SK-N-SH (cell line): ENCODE results near the gene CAMSAP1. TPM values are rescaled to one million over a fixed set of nuclear protein-coding genes. Genes with fewer than 3 reads are reported as not detected.

Experiments used
- CTCF ChIA-PET: fragments of 300-600, 350-600 bp; formaldehyde crosslinking; extraction: SDS; loops from one replicate; lab custom pipeline; 2021; lab: Yijun Ruan, JAX
- POLR2A ChIA-PET: fragments of 350-600 bp; sonication (Branson Sonifier 250); formaldehyde crosslinking; extraction: SDS; loops from one replicate; lab custom pipeline; 2020; ENCODE audit warnings: antibody characterized with exemption, inconsistent platforms; lab: Yijun Ruan, JAX
- DNase-seq: peaks from one replicate; pipeline ENCODE4 v3.0.0; 2012
- H2AFZ ChIP-seq: fragments of 200-600 bp; sonication (generic); 2 replicates; pipeline ENCODE4 v1.8.1; 2016; ENCODE audit warnings: antibody characterized with exemption, mild to moderate bottlenecking, low read depth
- H3F3A ChIP-seq: fragments of 200-600 bp; sonication (generic); replicated peaks from 2 replicates; pipeline ENCODE3; 2016; ENCODE audit warnings: antibody characterized with exemption, mild to moderate bottlenecking; ENCODE audit not compliant: insufficient read depth
- H3K27ac ChIP-seq, 2 experiments: fragments of 200-500 bp in 1 of 2; fragments of 200-600 bp in 1 of 2; sonication (Bioruptor generic) in 1 of 2; sonication (generic), shearing (Covaris generic) in 1 of 2; 2 replicates each; pipeline versions ENCODE4 v1.5.1 to v1.6.1; 2014 to 2016; ENCODE audit warnings: low read depth in 2 of 2, inconsistent platforms in 1 of 2, low read length in 1 of 2, mild to moderate bottlenecking in 1 of 2, mixed read lengths in 1 of 2
- H3K27me3 ChIP-seq: fragments of 200-600 bp; sonication (generic), shearing (Covaris generic); 2 replicates; pipeline ENCODE4 v1.6.1; 2016; ENCODE audit warnings: mixed run types; ENCODE audit not compliant: insufficient read depth
- H3K36me3 ChIP-seq, 2 experiments: fragments of 200-500 bp in 1 of 2; fragments of 200-600 bp in 1 of 2; sonication (Bioruptor generic) in 1 of 2; sonication (generic) in 1 of 2; replicated peaks in 1 of 2; 2 replicates each; pipeline versions ENCODE3 to v1.5.1; 2014 to 2016; ENCODE audit warnings: low read length in 1 of 2, mild to moderate bottlenecking in 1 of 2; ENCODE audit not compliant: insufficient read depth in 2 of 2, control insufficient read depth in 1 of 2
- H3K4me1 ChIP-seq, 2 experiments: fragments of 200-500 bp in 1 of 2; fragments of 200-600 bp in 1 of 2; sonication (Bioruptor generic) in 1 of 2; sonication (generic), shearing (Covaris generic) in 1 of 2; 2 replicates each; pipeline versions ENCODE4 v1.5.1 to v1.6.1; 2014 to 2016; ENCODE audit warnings: low read depth in 1 of 2, low read length in 1 of 2, mixed run types in 1 of 2; ENCODE audit not compliant: insufficient read depth in 2 of 2, control insufficient read depth in 1 of 2
- H3K4me2 ChIP-seq: fragments of 200-600 bp; sonication (generic), shearing (Covaris generic); 2 replicates; pipeline ENCODE4 v1.6.1; 2017; ENCODE audit warnings: mixed run types
- H3K4me3 ChIP-seq, 2 experiments: fragments of 200-500 bp in 1 of 2; fragments of 200-600 bp in 1 of 2; sonication (Bioruptor generic) in 1 of 2; sonication (generic), shearing (Covaris generic) in 1 of 2; 2 replicates each; pipeline versions ENCODE4 v1.5.1 to v1.8.1; 2014 to 2016; ENCODE audit warnings: low read depth in 2 of 2, inconsistent platforms in 1 of 2, low read length in 1 of 2, mild to moderate bottlenecking in 1 of 2, mixed read lengths in 1 of 2, moderate library complexity in 1 of 2
- H3K79me2 ChIP-seq: fragments of 200-600 bp; sonication (generic); 2 replicates; pipeline ENCODE4 v1.8.1; 2017; ENCODE audit warnings: mild to moderate bottlenecking; ENCODE audit not compliant: insufficient read depth
- H3K9ac ChIP-seq: fragments of 200-600 bp; sonication (generic); 2 replicates; pipeline ENCODE4 v1.6.1; 2017; ENCODE audit warnings: mixed run types
- H3K9me2 ChIP-seq: fragments of 200-600 bp; sonication (generic); 2 replicates; pipeline ENCODE4 v1.6.1; 2017; ENCODE audit warnings: mixed run types
- H3K9me3 ChIP-seq: fragments of 200-600 bp; sonication (generic); 2 replicates; pipeline ENCODE4 v1.6.1; 2017; ENCODE audit warnings: mixed run types, mild to moderate bottlenecking, moderate library complexity
- H4K20me1 ChIP-seq: fragments of 200-600 bp; sonication (generic); 2 replicates; pipeline ENCODE4 v1.6.1; 2017; ENCODE audit warnings: mild to moderate bottlenecking, mixed run types; ENCODE audit not compliant: insufficient read depth
- CHD2 ChIP-seq: fragments of 150-350 bp; IDR thresholded peaks from 2 replicates; pipeline ENCODE4 v1.6.1; 2018; ENCODE audit warnings: low read length; ENCODE audit not compliant: partially characterized antibody
- CTCF ChIP-seq: fragments of 200-600 bp; sonication (generic); IDR thresholded peaks from 2 replicates; pipeline ENCODE4 v1.6.1; 2017; ENCODE audit warnings: antibody characterized with exemption, mild to moderate bottlenecking, moderate library complexity
- EP300 ChIP-seq, 2 experiments: IDR thresholded peaks; 2 replicates each; pipeline versions ENCODE4 v1.4.0 to v1.6.1; 2012; ENCODE audit warnings: borderline replicate concordance in 1 of 2, low read depth in 1 of 2, low read length in 1 of 2
- EZH2phosphoT487 ChIP-seq: fragments of 200-600 bp; sonication (generic); IDR thresholded peaks from 2 replicates; pipeline ENCODE4 v1.6.1; 2017; ENCODE audit warnings: low read depth, mixed run types, mild to moderate bottlenecking, antibody characterized with exemption, moderate library complexity, borderline replicate concordance
- FOSL2 ChIP-seq: IDR thresholded peaks from 2 replicates; pipeline ENCODE4 v1.4.0; 2012; ENCODE audit warnings: low read depth, mild to moderate bottlenecking, moderate library complexity, borderline replicate concordance
- GABPA ChIP-seq: IDR thresholded peaks from 2 replicates; pipeline ENCODE4 v1.4.0; 2012; ENCODE audit warnings: low read depth, mild to moderate bottlenecking
- JUND ChIP-seq: IDR thresholded peaks from 2 replicates; pipeline ENCODE4 v1.4.0; 2012
- MAX ChIP-seq: IDR thresholded peaks from 2 replicates; pipeline ENCODE4 v1.4.0; 2012; ENCODE audit warnings: low read depth
- MXI1 ChIP-seq: IDR thresholded peaks from 2 replicates; pipeline ENCODE4 v1.6.1; 2012; ENCODE audit warnings: mild to moderate bottlenecking, low read depth, low read length, improper control_type of control experiment
- RCOR1 ChIP-seq: fragments of 150-350 bp; IDR thresholded peaks from 2 replicates; pipeline ENCODE4 v1.6.1; 2017; ENCODE audit warnings: antibody characterized with exemption, low read length
- REST ChIP-seq: IDR thresholded peaks from 2 replicates; pipeline ENCODE4 v1.6.1; 2012; ENCODE audit warnings: mild to moderate bottlenecking, low read depth, low read length, moderate library complexity
- TAF1 ChIP-seq: IDR thresholded peaks from 2 replicates; pipeline ENCODE4 v1.6.1; 2012; ENCODE audit warnings: low read depth, mild to moderate bottlenecking, low read length, moderate library complexity, borderline replicate concordance
- TEAD4 ChIP-seq: IDR thresholded peaks from 2 replicates; pipeline ENCODE4 v1.4.0; 2012; ENCODE audit warnings: mild to moderate bottlenecking, borderline replicate concordance; ENCODE audit not compliant: insufficient read depth
- USF2 ChIP-seq: fragments of 150-350 bp; IDR thresholded peaks from 2 replicates; pipeline ENCODE4 v1.6.1; 2017; ENCODE audit warnings: antibody characterized with exemption, low read length, low read depth, borderline replicate concordance
- YY1 ChIP-seq: IDR thresholded peaks from 2 replicates; pipeline ENCODE4 v1.4.0; 2012; ENCODE audit warnings: low read depth, mild to moderate bottlenecking
- WGBS: methylation state at CpG from one replicate; pipeline ENCODE4 v1.1.6; 2017; ENCODE audit warnings: low lambda C conversion rate; 5-methylcytosine and 5-hydroxymethylcytosine counted together
- polyA plus RNA-seq, 3 experiments: library from polyadenylated mRNA; depleted of rRNA; stranded (reverse); fragments of >200 nt; gene quantifications; 2 replicates each; pipeline ENCODE4 v1.2.3, GENCODE V29; 2012

CAMSAP1 gene
- polyA plus RNA-seq, 1 of the 3 experiments (the other 2 are of a cell fraction) = 8.9 TPM

- Histone ChIP-seq H2AFZ (no peak overlapping the region), H3K36me3 (no peaks in the 10 kb centered on the region), H3K4me3 (no peak overlapping the region), H3K9me2 (no peaks in the 10 kb centered on the region), H3F3A (no peaks in the 10 kb centered on the region), H3K9ac (no peak overlapping the region), H3K79me2 (no peaks in the 10 kb centered on the region), H3K4me2 (no peak overlapping the region), H3K27me3 (no peaks in the 10 kb centered on the region), H3K27ac (no peak overlapping the region), H3K9me3 (no peaks in the 10 kb centered on the region), H3K4me1 (no peaks in the 10 kb centered on the region; a peak in 1 of 4 replicates), H4K20me1 (no peaks in the 10 kb centered on the region)
- 76% methylated on average over 10 of the region's 24 CpGs for WGBS
- ChIA-PET CTCF (no interaction called here), POLR2A (no interaction called here)
- no peak for DNase-seq
- no peak for TF ChIP-seq CTCF
- TF ChIP-seq REST = no peak
- TF ChIP-seq JUND = no peak
- no peak for TF ChIP-seq TEAD4
- no peak for TF ChIP-seq YY1
- no peak for TF ChIP-seq MAX
- no peak for TF ChIP-seq GABPA
These were observed 147.6 kb downstream of the CAMSAP1 start for GRCh38 chr9:135759676-135760300.

- H2AFZ ChIP-seq = no peak overlapping the region
- H3K36me3 ChIP-seq = no peaks in the 10 kb centered on the region
- CTCF ChIA-PET = no interaction called here
- H3K79me2 ChIP-seq = no peaks in the 10 kb centered on the region
- H4K20me1 ChIP-seq = no peaks in the 10 kb centered on the region
- no peaks in the 10 kb centered on the region for H3K9me2 ChIP-seq
- H3K4me3 ChIP-seq = no peak overlapping the region
- no peak overlapping the region for H3K27ac ChIP-seq
- no peak for TF ChIP-seq FOSL2
- no peak for TF ChIP-seq EP300 (IDR thresholded peaks at IDR 0.05; ENCODE audit: borderline replicate concordance in 1 of 2, low read depth in 1 of 2, low read length in 1 of 2)
- TF ChIP-seq CHD2 = no peak
- TF ChIP-seq MXI1 = no peak
- TF ChIP-seq USF2 = no peak
- no peak for TF ChIP-seq RCOR1
- no peak for TF ChIP-seq EZH2phosphoT487
- no peak for TF ChIP-seq TAF1
- no peak for TF ChIP-seq CTCF
- H3F3A ChIP-seq = no peaks in the 10 kb centered on the region
- H3K4me1 ChIP-seq = no peaks in the 10 kb centered on the region; a peak in 1 of 4 replicates
- no peak for DNase-seq
- WGBS = 39% methylated on average over 3 of the region's 10 CpGs
- no peak overlapping the region for H3K4me2 ChIP-seq
- no peak overlapping the region for H3K9ac ChIP-seq
- H3K9me3 ChIP-seq = no peaks in the 10 kb centered on the region
- POLR2A ChIA-PET = no interaction called here
- no peaks in the 10 kb centered on the region for H3K27me3 ChIP-seq
These were observed 148.5 kb downstream of the CAMSAP1 start for GRCh38 chr9:135758870-135759269.
